Astrocyte of the cerebellum (primary cell): ENCODE data around the gene HUS1B.
"Not testable (repeated sequence)": the region's sequence is repeated elsewhere in the genome, so short reads cannot be mapped to it uniquely, and the experiment has no call there.

Experiments
- DNase-seq: peaks from one replicate; pipeline ENCODE4 v3.0.0-alpha.2; 2011; ENCODE audit warnings: low read depth
- H3K4me3 ChIP-seq: 2 replicates; pipeline ENCODE4 v1.5.1; 2011; ENCODE audit warnings: mild to moderate bottlenecking, low read depth, low read length, moderate library complexity
- in situ Hi-C: cut with HindIII; loops from 2 replicates; pipeline ENCODE4 v1.10.0; 2017; ENCODE audit warnings: low sequenced_read_pairs
- TF ChIP-seq, protein P1 (sequence below): IDR thresholded peaks from 2 replicates; pipeline ENCODE4 v1.5.1; 2012; ENCODE audit warnings: low read length, low read depth, moderate library complexity, mild to moderate bottlenecking; ENCODE audit errors: missing control alignments

Gene HUS1B

DNA sequence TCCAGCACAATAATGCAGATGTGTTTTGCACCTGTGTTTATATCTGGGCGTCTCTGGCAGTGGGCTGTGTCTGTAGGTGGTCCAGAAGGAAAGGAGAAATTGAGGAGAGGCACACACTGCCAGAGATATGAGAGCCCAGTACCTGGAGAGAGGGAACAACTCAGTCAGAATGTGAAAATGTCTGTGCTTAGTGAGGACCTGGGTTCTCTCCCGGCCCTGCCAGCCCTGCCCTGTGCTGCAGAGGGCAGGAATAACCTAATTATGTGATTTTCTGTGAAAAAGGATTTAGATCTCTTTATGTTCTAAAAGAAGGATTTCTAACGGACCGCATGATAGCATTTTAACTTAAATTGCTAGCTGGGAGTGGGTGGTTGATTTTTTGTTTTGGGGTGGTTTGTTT, 44.3 kb upstream of the HUS1B start:
- in situ Hi-C loops, result no loop called here
- DNase-seq, result no peak
- H3K4me3 ChIP-seq, result no peak overlapping the region
- TF ChIP-seq, protein P1, sequence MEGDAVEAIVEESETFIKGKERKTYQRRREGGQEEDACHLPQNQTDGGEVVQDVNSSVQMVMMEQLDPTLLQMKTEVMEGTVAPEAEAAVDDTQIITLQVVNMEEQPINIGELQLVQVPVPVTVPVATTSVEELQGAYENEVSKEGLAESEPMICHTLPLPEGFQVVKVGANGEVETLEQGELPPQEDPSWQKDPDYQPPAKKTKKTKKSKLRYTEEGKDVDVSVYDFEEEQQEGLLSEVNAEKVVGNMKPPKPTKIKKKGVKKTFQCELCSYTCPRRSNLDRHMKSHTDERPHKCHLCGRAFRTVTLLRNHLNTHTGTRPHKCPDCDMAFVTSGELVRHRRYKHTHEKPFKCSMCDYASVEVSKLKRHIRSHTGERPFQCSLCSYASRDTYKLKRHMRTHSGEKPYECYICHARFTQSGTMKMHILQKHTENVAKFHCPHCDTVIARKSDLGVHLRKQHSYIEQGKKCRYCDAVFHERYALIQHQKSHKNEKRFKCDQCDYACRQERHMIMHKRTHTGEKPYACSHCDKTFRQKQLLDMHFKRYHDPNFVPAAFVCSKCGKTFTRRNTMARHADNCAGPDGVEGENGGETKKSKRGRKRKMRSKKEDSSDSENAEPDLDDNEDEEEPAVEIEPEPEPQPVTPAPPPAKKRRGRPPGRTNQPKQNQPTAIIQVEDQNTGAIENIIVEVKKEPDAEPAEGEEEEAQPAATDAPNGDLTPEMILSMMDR, result no peak

DNA sequence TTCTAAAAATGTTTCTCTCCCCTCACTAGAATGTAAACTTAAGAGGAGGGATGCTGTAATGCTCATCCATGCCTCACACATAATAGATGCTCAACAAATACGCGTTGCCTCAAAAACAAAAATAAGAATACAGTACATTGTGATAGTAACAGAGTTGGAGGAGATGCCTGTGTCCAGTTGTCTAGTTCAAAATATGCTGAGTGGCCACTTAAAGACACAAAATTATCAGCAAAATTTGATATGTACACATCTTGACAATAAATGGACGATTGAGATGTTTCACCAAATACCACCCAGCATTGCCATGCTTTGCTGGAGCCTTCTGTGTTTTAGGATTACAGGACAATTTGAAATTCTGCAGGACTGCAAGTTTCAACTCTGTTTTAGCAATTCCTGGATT, 43.6 kb upstream of the HUS1B start:
- TF ChIP-seq, protein P1, result no peak
- no peak for DNase-seq
- in situ Hi-C loops, result no loop called here
- no peak overlapping the region for H3K4me3 ChIP-seq

- DNase-seq, result no peak
Measured at GRCh38 chr6:699319-699718, 42.4 kb upstream of the HUS1B start.

GRCh38 chr6:694431-695126, 37.7 kb upstream of the HUS1B start:
- in situ Hi-C loops, H3K4me3 ChIP-seq, DNase-seq: not testable (repeated sequence)

More at GRCh38 chr6:699319-699718, 42.4 kb upstream of the HUS1B start:
- in situ Hi-C loops, result no loop called here
- TF ChIP-seq, protein P1, result no peak
- no peak overlapping the region for H3K4me3 ChIP-seq

DNA sequence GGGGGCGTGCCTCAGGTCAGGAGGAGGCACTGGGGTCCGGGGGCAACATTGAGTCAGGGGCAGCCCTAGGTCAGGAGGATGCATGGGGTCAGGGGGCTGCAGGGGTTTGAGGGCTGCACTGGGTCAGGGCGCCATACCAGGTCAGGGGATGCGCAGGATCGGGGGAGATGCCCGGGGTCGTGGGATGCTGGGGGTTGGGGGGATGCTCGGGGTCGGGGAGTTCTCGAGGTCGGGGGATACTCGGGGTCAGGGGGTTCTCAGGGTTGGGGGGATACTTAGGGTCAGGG, 36.8 kb upstream of the HUS1B start:
- in situ Hi-C loops, result no loop called here
- TF ChIP-seq, protein P1, result no peak
- no peak for DNase-seq
- H3K4me3 ChIP-seq, result peak overlapping the region; percentile 83

DNA sequence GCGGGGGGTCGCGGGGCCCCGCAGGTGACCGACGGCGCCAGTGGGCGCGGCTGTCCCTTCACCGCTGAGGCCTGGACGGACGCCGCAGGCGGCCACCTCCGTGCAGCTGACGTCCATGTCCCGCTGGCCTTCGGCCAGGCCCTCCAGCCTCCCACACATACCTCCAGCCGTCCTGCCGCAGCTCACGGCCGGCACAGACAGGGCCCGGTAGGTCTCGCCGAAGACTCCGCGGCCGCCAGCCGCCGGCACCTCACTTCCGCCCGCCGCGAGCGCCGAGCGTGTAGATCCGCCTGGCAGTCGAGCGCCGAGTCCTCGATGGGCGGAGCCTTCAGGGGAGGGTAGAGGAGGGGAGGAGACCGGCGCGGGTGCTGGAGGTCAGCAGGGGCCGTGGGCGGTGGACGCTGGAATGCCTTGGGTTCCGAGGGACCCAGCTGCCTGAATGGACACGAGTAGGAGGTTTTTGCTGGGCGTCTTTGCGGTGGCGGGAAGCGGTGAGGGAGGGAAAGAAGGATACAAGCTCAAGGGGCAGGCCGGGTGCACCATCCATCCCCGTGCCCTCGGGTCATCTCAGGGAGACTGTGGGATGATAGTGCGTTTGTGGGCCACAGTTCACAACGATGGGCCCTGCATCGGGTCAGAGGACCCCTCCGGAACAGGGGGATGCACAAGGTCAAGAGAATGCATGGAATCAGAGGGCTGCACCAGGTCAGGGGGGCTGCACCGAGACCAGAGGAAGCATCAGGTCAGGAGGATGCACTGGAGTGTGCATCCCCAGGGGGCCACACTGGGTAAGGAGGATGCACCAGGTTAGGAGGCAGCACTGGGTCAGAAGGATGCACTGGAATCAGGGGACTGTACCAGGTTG, 36.2 kb upstream of the HUS1B start, which contains the start of gene EXOC2:
EXOC2 (minus strand) TSS at position 282 of the 865 bp plus-strand sequence. CDS start 55,321 bp downstream, outside the sequence.
- in situ Hi-C loops, result no loop called here
- peak; percentile 55 for DNase-seq
- H3K4me3 ChIP-seq, result peak within 1 kb of the TSS; percentile 83
- TF ChIP-seq, protein P1, result no peak

GRCh38 chr6:692356-692851, 35.5 kb upstream of the HUS1B start:
- TF ChIP-seq, protein P1, result no peak
- H3K4me3 ChIP-seq, result peak overlapping the region; percentile 83
- in situ Hi-C loops, result no loop called here
- DNase-seq, result no peak
